GM23338 (cell line): ENCODE results near the gene USH2A. TPM values are rescaled to one million over a fixed set of nuclear protein-coding genes. Genes with fewer than 3 reads are reported as not detected.

Source experiments
- ATAC-seq: fragments of 200-7000 bp; cut with Tn5 transposase; 3 replicates; pipeline ENCODE4 v1.9.1; 2020
- DNase-seq: peaks from one replicate; pipeline ENCODE4 v3.0.0-alpha.2; 2015; ENCODE audit warnings: low spot score
- H2AFZ ChIP-seq: fragments of 200-600 bp; sonication (generic); 2 replicates; pipeline ENCODE4 v1.8.0; 2016; ENCODE audit warnings: antibody characterized with exemption, mild to moderate bottlenecking, moderate library complexity
- H3F3A ChIP-seq: fragments of 200-600 bp; sonication (generic); replicated peaks from 2 replicates; pipeline ENCODE4 v1.8.0; 2017; ENCODE audit warnings: antibody characterized with exemption, mixed run types, low read depth
- H3K27ac ChIP-seq: fragments of 200-600 bp; sonication (generic); 2 replicates; pipeline ENCODE4 v1.6.1; 2016; ENCODE audit warnings: low read depth
- H3K27me3 ChIP-seq: fragments of 200-600 bp; sonication (generic); 2 replicates; pipeline ENCODE4 v1.8.0; 2016; ENCODE audit warnings: mild to moderate bottlenecking, mixed run types, moderate library complexity; ENCODE audit not compliant: insufficient read depth
- H3K36me3 ChIP-seq: fragments of 200-600 bp; sonication (generic); 2 replicates; pipeline ENCODE4 v1.8.0; 2016; ENCODE audit warnings: mild to moderate bottlenecking; ENCODE audit not compliant: insufficient read depth
- H3K4me1 ChIP-seq: fragments of 200-600 bp; sonication (generic); 2 replicates; pipeline ENCODE4 v1.8.0; 2016; ENCODE audit warnings: mild to moderate bottlenecking, moderate library complexity; ENCODE audit not compliant: insufficient read depth
- H3K4me2 ChIP-seq: fragments of 200-600 bp; sonication (generic); 2 replicates; pipeline ENCODE4 v1.7.1; 2017; ENCODE audit warnings: mixed run types
- H3K4me3 ChIP-seq: fragments of 200-600 bp; sonication (generic); 2 replicates; pipeline ENCODE4 v1.6.1; 2016; ENCODE audit warnings: mixed run types
- H3K79me2 ChIP-seq: fragments of 200-600 bp; sonication (generic); replicated peaks from 2 replicates; pipeline ENCODE4 v1.8.0; 2017; ENCODE audit warnings: mild to moderate bottlenecking; ENCODE audit not compliant: insufficient read depth
- H3K9me2 ChIP-seq: fragments of 200-600 bp; sonication (generic); 2 replicates; pipeline ENCODE4 v1.8.0; 2017; ENCODE audit not compliant: insufficient read depth
- H4K20me1 ChIP-seq: fragments of 200-600 bp; sonication (generic); replicated peaks from 2 replicates; pipeline ENCODE4 v1.8.0; 2017; ENCODE audit warnings: mild to moderate bottlenecking; ENCODE audit not compliant: insufficient read depth
- H3K27ac Mint-ChIP-seq: 2 replicates; pipeline ENCODE4 v1.8.0; 2020; ENCODE audit warnings: inconsistent platforms, mild to moderate bottlenecking, moderate library complexity, mixed read lengths
- H3K27me3 Mint-ChIP-seq: 3 replicates; pipeline ENCODE4 v1.8.0; 2022; ENCODE audit warnings: low read depth, mild to moderate bottlenecking, moderate library complexity, mixed read lengths, inconsistent platforms; ENCODE audit not compliant: insufficient read depth, poor library complexity
- H3K36me3 Mint-ChIP-seq: 3 replicates; pipeline ENCODE4 v1.8.0; 2021; ENCODE audit warnings: low read depth, mild to moderate bottlenecking, inconsistent platforms, moderate library complexity, mixed read lengths
- H3K4me1 Mint-ChIP-seq: 3 replicates; pipeline ENCODE4 v1.8.0; 2020; ENCODE audit warnings: mild to moderate bottlenecking, inconsistent platforms, mixed read lengths
- H3K4me3 Mint-ChIP-seq: 3 replicates; pipeline ENCODE4 v1.8.0; 2021; ENCODE audit warnings: moderate library complexity, mild to moderate bottlenecking, inconsistent platforms, mixed read lengths
- H3K9me3 Mint-ChIP-seq: 3 replicates; pipeline ENCODE4 v1.8.0; 2020; ENCODE audit warnings: moderate library complexity, mild to moderate bottlenecking, inconsistent platforms, mixed read lengths
- CREB1 ChIP-seq: fragments of 250-450 bp; sonication (Bioruptor Pico); IDR thresholded peaks from 2 replicates; pipeline ENCODE4 v1.5.0; 2020; ENCODE audit warnings: low read depth, mild to moderate bottlenecking, moderate library complexity
- CTCF ChIP-seq, 2 experiments: fragments of 200-600 bp in 1 of 2; sonication (generic) in 1 of 2; conservative IDR thresholded peaks; 2 replicates each; pipeline versions ENCODE4 v1.5.1 to v1.6.1; 2016 to 2017; ENCODE audit warnings: antibody characterized with exemption in 2 of 2, low read depth in 2 of 2, mild to moderate bottlenecking in 2 of 2, moderate library complexity in 1 of 2
- EZH2 ChIP-seq: fragments of 200-600 bp; sonication (generic); IDR thresholded peaks from one replicate; pipeline ENCODE4 v1.8.0; 2017; ENCODE audit warnings: antibody characterized with exemption, mild to moderate bottlenecking, low read depth; ENCODE audit not compliant: unreplicated experiment
- EZH2phosphoT487 ChIP-seq: fragments of 200-600 bp; sonication (generic); IDR thresholded peaks from one replicate; pipeline ENCODE4 v1.8.1; 2018; ENCODE audit warnings: antibody characterized with exemption; ENCODE audit not compliant: unreplicated experiment
- POLR2AphosphoS5 ChIP-seq: IDR thresholded peaks from 2 replicates; pipeline ENCODE4 v1.6.1; 2016; ENCODE audit warnings: antibody characterized with exemption, low read depth
- STAT1 ChIP-seq: IDR thresholded peaks from one replicate; pipeline ENCODE4 v1.6.1; 2016; ENCODE audit warnings: antibody characterized with exemption; ENCODE audit not compliant: unreplicated experiment
- polyA plus RNA-seq: library from polyadenylated mRNA; unstranded; fragments of >200 nt; fragmentation: Nextera tagmentation; extraction: Ambion mirVana; gene quantifications from 2 replicates; pipeline ENCODE4 v1.2.1, GENCODE V29; 2016
- total RNA-seq: library from RNA; depleted of rRNA; stranded (reverse); fragments of >200 nt; shearing (Covaris generic); gene quantifications from 2 replicates; pipeline ENCODE4 v1.2.3, GENCODE V29; 2014
- TF ChIP-seq, protein P1 (sequence below): fragments of 250-450 bp; sonication (Bioruptor Pico); IDR thresholded peaks from 2 replicates; pipeline ENCODE4 v1.5.0; 2020; ENCODE audit warnings: mild to moderate bottlenecking, moderate library complexity

Gene USH2A
- total and polyA plus RNA-seq, 2 experiments from 2014 or later: 0.03 TPM

DNA sequence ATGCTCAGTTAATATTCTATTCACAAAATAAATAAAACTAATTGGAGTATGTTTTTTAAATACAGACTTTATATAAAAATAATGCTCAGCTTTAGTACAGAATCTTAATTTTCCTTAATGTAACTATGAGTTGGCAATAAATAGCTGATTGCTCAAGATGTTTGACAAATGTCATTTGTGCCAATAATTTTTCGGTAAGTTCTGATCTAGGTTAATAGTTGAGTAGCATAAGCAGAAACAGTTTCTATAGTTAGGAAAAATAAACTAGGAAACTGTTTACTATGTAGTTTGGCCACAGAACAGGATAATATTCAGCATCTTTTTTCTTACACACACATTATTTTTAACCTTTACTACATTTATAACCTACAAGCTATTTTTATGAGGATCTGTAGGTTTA, 815.8 kb downstream of the USH2A start (continued):
- TF ChIP-seq, protein P1, sequence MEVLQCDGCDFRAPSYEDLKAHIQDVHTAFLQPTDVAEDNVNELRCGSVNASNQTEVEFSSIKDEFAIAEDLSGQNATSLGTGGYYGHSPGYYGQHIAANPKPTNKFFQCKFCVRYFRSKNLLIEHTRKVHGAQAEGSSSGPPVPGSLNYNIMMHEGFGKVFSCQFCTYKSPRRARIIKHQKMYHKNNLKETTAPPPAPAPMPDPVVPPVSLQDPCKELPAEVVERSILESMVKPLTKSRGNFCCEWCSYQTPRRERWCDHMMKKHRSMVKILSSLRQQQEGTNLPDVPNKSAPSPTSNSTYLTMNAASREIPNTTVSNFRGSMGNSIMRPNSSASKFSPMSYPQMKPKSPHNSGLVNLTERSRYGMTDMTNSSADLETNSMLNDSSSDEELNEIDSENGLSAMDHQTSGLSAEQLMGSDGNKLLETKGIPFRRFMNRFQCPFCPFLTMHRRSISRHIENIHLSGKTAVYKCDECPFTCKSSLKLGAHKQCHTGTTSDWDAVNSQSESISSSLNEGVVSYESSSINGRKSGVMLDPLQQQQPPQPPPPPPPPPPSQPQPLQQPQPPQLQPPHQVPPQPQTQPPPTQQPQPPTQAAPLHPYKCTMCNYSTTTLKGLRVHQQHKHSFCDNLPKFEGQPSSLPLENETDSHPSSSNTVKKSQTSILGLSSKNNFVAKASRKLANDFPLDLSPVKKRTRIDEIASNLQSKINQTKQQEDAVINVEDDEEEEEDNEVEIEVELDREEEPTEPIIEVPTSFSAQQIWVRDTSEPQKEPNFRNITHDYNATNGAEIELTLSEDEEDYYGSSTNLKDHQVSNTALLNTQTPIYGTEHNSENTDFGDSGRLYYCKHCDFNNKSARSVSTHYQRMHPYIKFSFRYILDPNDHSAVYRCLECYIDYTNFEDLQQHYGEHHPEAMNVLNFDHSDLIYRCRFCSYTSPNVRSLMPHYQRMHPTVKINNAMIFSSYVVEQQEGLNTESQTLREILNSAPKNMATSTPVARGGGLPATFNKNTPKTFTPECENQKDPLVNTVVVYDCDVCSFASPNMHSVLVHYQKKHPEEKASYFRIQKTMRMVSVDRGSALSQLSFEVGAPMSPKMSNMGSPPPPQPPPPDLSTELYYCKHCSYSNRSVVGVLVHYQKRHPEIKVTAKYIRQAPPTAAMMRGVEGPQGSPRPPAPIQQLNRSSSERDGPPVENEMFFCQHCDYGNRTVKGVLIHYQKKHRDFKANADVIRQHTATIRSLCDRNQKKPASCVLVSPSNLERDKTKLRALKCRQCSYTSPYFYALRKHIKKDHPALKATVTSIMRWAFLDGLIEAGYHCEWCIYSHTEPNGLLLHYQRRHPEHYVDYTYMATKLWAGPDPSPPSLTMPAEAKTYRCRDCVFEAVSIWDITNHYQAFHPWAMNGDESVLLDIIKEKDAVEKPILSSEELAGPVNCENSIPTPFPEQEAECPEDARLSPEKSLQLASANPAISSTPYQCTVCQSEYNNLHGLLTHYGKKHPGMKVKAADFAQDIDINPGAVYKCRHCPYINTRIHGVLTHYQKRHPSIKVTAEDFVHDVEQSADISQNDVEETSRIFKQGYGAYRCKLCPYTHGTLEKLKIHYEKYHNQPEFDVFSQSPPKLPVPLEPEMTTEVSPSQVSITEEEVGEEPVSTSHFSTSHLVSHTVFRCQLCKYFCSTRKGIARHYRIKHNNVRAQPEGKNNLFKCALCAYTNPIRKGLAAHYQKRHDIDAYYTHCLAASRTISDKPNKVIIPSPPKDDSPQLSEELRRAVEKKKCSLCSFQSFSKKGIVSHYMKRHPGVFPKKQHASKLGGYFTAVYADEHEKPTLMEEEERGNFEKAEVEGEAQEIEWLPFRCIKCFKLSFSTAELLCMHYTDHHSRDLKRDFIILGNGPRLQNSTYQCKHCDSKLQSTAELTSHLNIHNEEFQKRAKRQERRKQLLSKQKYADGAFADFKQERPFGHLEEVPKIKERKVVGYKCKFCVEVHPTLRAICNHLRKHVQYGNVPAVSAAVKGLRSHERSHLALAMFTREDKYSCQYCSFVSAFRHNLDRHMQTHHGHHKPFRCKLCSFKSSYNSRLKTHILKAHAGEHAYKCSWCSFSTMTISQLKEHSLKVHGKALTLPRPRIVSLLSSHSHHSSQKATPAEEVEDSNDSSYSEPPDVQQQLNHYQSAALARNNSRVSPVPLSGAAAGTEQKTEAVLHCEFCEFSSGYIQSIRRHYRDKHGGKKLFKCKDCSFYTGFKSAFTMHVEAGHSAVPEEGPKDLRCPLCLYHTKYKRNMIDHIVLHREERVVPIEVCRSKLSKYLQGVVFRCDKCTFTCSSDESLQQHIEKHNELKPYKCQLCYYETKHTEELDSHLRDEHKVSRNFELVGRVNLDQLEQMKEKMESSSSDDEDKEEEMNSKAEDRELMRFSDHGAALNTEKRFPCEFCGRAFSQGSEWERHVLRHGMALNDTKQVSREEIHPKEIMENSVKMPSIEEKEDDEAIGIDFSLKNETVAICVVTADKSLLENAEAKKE (CRISPR knock-in tag): no peak
- TF ChIP-seq POLR2AphosphoS5: no peak
- TF ChIP-seq EZH2phosphoT487: no peak
- no peak for TF ChIP-seq CREB1 (CRISPR knock-in tag)
- no peak for TF ChIP-seq EZH2
- TF ChIP-seq STAT1: no peak

- Mint-ChIP-seq H3K4me3 (no peak overlapping the region), H3K36me3 (peaks cover 17% of the 10 kb centered on the region), H3K27me3 (no peaks in the 10 kb centered on the region), H3K27ac (no peak overlapping the region), H3K4me1 (peaks cover 8% of the 10 kb centered on the region; the same call in 2 of the 3 replicates), H3K9me3 (no peaks in the 10 kb centered on the region)
- Histone ChIP-seq H3K27me3 (no peaks in the 10 kb centered on the region), H3K4me1 (peaks cover 6% of the 10 kb centered on the region; the same call in 1 of the 2 replicates), H4K20me1 (no peaks in the 10 kb centered on the region; the same call in 1 of the 2 replicates), H3K79me2 (no peaks in the 10 kb centered on the region), H2AFZ (no peak overlapping the region), H3K27ac (no peak overlapping the region), H3K4me2 (no peak overlapping the region), H3F3A (no peaks in the 10 kb centered on the region), H3K9me2 (no peaks in the 10 kb centered on the region), H3K36me3 (peaks cover 11% of the 10 kb centered on the region; the same call in 1 of the 2 replicates), H3K4me3 (no peak overlapping the region)
- DNase-seq: peak; percentile 40
- ATAC-seq: no peak
- TF ChIP-seq POLR2AphosphoS5 (no peak), CTCF (conservative IDR thresholded peaks at IDR 0.05; ENCODE audit: low read depth in 2 of 2) (peak in 1 of 2 experiments; percentile 65; a peak in 2 of 4 replicates), EZH2phosphoT487 (no peak)
Measured at GRCh38 chr1:215606564-215607168, 816.6 kb downstream of the USH2A start.
